Ramos (cell line): ENCODE measurements around the gene DLGAP4.
"Not testable (repeated sequence)": the region's sequence is repeated elsewhere in the genome, so short reads cannot be mapped to it uniquely, and the experiment has no call there.

Experiments
- in situ Hi-C: fragments of 300-500 bp; cut with MboI; formaldehyde crosslinking; loops from one replicate; pipeline ENCODE4 v1.14.3; 2022; ENCODE audit warnings: low sequenced_read_pairs; ENCODE audit not compliant: unreplicated experiment

DLGAP4 gene

DNA sequence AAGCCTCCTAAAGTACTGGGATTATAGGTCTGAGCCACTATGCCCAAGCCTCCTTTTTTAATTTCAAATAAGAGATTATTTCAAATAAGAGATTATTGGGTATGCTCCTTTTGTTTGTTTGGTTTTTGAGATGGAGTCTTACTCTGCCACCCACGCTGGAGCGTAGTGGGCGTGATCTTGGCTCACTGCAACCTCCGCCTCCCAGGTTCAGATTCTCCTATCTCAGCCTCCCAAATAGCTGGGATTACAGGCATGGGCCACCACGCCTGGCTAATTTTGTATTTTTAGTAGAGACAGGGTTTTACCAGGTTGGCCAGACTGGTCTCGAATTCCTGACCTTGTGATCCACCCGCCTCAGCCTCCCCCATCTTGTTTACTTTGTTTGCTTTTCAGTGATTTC lies 216.3 kb downstream of the DLGAP4 start:
- in situ Hi-C loops: not testable (repeated sequence)

DNA sequence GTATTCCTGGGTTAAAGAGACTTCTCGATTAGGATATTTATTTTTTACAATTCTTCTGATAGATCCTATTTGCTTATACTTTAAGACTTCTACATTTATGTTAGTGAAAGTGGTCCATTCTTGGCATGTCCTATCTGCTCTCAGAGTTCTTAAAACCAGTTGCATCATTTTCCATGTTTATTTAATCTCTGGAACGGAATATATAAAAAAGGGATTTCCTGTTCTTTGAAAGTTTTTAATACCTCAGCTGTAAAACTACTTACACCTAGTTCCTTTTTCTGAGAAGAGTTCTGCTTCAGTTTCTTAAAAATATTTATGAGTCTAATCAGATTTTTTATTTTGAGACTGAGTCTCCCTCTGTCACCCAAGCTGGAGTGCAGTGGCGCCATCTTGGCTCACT lies 217.2 kb downstream of the DLGAP4 start:
- in situ Hi-C loops: no loop called here

DNA sequence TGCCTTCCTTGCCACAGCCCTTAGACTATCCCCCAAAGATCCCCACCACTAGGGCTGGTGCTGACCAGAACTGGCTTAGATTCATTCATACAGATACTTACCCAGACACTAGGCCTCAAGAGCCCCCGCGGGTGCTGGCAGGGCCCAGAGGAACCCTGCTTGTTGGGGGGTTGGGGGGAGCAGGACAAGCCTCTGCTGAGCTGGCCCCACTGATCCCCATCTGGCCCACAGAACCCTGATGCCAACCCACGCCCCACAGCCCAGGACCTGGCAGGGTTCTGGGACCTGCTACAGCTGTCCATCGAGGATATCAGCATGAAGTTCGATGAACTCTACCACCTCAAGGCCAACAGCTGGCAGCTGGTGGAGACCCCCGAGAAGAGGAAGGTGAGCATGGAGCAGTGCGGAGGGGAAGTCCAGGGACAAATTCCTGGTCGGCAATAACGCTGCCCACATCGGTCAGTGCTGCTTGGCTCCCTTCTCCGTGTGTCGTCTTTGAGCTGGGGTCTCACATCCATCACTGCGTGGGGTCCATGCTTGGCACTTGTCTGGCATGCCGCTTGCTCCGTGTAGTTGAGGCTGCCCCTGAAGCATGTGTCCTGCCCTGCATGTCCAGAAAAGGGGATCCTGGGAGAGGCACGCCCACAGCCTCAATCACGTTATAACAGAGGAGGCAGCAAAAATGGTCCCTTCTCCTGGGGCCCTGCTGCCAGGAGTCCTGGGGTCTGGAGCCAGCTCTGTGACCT lies 219.7 kb downstream of the DLGAP4 start:
- in situ Hi-C loops: no loop called here

DNA sequence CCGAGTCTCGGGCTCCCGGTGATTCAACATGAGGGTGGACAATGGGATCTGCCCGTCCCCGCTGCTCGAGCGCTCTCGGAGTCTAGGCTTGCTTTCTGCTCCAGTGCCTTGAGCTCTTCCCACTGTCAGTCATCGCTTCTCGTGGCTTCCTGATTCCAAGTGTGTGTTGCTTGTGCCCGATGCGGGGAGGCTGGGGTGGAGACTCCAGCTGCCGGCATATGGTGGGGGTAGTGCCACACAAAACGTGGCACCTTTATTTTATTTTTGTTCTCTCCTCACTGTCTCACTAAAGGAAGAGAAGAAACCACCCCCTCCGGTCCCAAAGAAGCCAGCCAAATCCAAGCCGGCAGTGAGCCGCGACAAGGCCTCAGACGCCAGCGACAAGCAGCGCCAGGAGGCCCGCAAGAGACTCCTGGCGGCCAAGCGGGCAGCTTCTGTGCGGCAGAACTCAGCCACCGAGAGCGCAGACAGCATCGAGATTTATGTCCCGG lies 220.4 kb downstream of the DLGAP4 start:
- in situ Hi-C loops: no loop called here

DNA sequence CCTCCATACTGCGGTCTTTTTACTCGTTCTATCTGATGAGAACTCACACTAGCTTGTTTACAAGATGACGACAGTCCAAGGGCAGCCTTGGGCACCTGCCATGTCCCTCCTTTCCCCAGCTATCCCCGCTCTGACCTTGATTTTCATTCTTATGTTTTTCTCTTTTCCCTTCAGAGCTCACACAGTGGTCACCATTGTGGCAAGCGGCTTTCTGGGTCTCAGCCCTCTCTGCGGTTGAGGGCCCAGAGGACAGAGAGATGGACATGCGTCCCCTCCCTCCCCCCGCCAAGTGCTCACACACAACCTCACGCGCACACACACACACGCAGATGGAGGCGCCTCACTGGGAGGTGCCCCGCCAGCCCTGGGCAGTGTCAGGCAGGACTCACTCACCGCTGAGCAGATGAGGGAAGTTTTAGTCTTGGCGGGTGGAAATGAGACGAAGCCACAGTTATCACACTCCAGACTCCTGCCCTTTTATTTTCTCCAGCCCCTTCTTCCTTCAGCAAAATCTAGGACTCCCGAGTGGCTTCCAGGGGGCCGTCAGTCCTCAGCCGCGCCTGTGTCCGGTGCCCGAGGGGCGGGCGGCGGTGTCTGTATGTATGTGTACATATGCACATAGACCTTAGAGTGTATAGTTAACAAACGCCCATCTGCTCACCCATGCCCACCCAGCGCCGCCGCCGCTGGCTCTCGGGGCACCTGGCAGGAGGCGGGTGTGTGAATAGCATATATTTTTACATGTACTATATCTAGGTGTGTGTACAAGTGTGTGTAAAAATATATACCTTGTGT lies 221.4 kb downstream of the DLGAP4 start:
- in situ Hi-C loops: no loop called here

DNA sequence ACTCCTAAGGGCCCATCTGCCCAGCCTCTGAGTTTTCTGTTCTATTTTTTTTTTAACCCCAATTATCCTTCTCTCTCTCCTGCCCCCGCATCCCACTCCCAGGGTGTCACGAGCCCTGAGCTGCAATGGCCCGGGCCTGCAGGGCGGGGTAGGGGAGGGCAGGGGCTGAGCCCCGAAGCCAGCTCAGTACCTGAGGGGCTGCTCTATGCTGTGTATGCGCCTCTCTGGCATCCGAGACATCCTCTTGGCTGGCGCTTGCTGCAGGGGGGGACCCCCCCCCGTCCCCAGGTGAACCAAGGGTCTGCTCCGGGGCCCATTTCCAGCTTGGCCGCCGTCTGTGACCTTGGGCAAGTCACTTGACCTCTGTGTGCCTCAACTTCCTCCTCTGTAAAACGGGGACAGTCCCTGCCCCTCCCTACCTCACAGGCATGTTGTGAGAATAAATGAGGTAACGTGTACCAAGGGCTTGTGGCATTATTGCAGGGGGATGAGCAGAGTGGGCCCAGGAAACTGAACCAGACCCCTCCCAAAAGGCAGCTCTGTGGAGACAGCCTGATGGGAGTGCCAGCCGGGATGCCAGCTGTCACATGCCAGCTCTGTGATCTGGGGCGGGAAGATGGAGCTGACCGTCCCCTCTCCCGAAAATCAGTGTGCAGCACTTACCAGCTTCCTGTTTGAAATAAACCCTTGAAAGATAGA lies 222.2 kb downstream of the DLGAP4 start:
- in situ Hi-C loops: no loop called here

DNA sequence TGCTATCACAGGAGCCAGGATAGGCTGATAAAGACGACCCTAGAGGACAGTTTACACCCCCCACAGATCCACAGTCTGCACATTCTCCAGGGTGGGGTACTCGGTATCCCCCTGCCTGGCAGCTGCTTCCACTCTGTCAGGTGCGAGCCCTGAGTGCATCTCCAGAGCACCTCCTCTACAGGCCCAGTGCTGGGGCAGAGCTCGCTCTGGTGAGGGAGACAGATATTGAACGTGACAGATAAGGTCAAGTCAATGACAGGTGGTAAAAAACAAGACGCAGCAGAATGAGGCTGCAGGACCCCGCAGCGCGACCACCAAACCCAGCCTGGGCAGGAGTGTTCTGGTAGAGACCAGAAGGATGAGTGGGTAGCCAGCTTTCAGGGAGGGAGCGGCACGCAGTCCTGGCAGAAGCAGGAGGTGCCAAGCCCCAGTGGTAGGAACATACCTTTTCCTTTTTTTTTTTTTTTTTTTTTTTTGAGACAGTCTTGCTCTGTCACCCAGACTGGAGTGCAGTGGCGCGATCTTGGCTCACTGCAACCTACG lies 222.8 kb downstream of the DLGAP4 start:
- in situ Hi-C loops: no loop called here

DNA sequence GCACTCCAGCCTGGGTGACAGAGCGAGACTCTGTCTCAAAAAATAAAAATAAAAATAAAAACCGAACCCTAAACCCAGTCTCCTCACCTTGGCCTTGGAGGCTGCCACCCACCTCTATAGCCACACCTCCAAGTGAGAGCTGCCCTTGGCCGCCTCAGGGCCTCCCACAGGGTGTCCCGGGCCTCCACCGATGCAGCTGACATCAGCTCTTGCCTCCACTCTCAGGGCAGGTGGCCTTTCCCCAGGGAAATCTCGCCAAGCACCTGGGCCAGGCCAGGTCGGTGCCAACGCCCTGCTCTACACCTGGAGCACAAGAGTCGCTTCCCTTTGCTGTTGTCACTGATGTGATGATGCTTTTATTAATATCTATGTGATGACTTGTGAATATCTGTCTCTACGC lies 226.2 kb downstream of the DLGAP4 start:
- in situ Hi-C loops: no loop called here

DNA sequence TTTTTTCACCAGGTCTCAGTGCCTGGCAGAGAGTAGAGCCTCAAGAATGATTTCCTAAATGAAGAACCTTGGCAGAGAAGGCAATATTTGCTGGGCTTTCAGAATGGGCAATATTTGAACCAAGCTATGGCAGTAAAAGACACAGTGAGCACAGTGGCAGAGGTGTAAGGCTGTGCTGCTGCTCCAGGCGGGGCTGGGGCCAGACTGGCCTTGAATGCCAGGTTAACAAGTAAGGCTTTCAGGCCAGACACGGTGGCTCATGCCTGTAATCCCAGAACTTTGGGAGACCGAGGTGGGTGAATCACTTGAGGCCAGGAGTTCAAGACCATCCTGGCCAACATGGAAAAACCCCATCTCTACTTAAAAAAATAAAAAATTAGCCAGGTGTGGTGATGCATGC lies 226.7 kb downstream of the DLGAP4 start:
- in situ Hi-C loops: no loop called here

DNA sequence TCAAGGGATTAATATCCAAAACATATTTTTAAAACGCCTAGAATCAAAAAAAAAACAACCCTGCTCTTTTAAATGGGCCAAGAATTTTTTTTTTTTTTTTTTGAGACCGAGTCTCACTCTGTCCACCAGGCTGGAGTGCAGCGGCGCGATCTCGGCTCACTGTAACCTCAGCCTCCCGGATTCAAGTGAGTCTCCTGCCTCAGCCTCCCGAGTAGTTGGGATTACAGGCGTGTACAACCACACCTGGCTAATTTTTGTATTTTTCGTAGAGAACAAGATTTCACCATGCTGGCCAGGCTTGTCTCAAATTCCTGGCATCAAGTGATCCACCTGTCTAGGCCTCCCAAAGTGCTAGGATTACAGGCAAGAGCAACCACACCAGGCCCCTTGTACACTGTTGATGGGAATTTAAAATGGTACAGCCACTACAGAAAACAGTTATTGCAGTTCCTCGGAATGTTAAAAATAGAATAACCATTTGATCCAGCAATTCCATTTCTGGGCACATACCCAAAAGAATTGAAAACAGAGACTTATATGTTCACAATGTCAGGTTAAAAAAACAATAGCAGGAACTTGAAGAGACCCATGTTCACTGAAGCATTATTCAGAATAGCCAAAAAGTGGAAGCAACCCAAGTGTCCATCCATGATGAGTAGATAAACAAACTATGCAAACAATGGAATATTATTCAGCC lies 232.0 kb downstream of the DLGAP4 start:
- in situ Hi-C loops: no loop called here

DNA sequence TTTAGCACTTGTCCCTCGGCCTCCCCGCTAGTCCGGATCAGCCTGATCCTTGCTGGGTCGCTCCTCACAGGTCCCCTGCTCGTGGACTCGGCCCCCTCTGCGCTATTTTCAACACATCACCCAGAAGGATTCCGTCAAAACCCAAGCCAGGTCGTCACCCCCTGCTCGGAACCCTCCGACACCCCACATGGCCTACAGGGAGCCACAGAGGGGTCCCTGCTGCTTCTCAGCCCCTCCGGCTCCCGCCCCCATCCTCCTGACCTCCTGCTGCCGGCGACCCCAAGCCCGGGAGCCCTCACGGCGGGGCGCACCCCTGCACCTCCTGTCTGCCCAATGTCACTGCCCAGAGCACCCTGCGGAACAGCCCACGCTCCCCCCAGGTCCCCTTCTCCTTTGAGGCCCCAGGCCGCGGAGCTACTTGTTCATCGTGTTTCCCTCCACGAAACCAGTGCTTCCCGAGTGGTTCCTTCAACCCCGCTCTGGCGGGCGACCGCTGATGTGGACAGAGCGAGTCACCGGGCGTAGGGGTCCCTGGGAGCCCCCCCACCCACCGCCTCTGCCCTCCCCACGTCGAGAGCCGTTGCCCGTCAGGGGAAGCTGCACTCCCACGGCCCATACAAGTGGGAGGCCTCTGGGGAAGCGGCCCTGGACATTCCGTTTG lies 234.5 kb downstream of the DLGAP4 start:
- in situ Hi-C loops: no loop called here

DNA sequence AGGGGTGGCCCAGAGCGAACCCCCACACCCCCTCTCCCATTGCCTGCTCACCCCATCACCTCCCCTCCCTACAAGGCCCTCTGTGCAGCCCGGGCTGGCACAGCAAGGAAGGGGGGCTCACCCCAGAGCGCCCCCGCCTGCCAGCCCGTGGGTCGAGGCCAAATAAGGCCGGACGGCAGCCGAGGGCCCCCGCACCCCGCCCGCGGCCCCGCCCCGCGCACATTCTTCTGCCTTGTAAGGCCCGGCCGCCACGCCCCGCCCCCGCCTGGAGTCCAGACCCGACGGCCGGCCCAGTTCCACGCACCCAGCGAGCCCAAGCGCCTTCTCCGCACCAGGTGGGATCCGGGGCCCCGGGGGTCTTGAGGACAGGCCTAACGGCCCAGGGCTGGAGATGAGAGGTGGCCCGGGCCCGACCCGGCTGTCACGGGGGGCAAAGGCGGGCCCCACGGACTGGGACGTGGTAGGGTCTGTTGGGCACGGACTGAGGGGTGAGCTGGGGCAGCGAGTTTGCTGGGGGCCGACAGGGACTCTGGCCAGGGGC lies 235.2 kb downstream of the DLGAP4 start, which contains the start of gene MYL9:
TSS of gene MYL9 (plus strand) at position 293 of the 541 bp plus-strand sequence. CDS start 3,366 bp downstream, outside the sequence.
- in situ Hi-C loops: no loop called here

DNA sequence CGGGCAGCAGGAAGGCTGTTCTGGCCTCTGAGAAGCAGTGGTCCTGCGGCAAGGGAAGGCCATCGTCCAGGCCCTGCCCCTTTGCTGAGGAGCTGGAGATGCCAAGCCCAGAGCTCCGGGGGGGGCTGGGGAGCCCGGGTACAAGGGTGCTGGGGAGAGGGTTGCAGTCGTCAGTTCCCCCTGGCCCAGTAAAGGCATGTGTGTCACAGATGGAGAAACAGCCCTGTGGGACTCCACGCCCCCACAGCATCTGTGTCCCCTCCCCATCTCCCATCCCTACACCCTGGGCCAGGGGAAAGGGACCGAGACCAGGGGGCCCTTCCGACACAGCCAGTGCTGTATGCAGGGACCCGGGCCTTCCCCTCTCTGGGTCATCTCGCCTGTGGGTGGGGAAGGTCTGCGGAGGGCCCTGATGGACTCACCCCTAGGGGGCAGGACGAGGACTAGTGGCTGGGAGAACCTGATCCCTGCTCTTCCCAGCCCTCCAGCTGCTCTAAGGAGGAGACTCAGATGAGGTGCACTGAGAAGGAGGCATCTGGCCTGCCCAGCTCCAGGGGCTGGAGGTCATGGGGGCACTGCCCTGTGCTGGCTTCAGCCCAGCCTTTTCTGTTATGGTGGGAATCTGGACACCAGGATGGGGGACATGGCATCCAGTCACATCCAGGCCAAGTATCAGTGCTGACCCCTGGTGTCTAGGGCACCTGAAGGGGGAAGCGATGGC lies 235.8 kb downstream of the DLGAP4 start:
- in situ Hi-C loops: no loop called here

DNA sequence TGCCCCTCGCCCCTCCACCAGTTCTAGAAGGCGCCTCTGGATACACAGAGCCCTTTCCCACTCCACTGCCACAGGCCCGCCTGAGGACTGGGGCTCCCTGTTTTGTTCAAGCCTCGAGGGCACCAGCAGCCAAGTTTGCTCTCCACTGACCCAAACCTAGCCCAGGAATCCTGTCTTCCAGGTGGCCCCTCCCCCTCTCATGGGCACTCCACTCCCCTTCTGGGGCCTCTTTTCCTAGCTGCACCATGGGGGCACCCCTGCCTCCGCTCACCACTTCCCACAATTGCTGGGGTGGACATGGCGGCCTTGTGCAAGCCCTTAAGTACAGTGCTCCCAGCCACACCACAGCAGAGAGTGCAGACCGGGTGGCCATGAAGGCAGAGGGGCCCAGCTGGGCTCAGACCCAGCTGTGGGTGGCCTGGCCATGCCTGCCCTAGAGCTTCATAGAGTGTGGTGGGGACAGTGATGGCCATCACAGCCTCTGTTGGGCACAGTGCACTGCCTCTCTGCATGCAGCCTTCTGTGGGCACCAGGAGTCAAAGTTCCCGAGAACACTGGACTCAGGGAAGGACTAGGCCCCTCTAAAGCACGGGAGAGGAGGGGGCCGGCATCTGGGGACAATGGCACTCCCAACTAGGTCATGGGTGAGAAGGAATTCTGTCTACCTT lies 236.5 kb downstream of the DLGAP4 start:
- in situ Hi-C loops: no loop called here

DNA sequence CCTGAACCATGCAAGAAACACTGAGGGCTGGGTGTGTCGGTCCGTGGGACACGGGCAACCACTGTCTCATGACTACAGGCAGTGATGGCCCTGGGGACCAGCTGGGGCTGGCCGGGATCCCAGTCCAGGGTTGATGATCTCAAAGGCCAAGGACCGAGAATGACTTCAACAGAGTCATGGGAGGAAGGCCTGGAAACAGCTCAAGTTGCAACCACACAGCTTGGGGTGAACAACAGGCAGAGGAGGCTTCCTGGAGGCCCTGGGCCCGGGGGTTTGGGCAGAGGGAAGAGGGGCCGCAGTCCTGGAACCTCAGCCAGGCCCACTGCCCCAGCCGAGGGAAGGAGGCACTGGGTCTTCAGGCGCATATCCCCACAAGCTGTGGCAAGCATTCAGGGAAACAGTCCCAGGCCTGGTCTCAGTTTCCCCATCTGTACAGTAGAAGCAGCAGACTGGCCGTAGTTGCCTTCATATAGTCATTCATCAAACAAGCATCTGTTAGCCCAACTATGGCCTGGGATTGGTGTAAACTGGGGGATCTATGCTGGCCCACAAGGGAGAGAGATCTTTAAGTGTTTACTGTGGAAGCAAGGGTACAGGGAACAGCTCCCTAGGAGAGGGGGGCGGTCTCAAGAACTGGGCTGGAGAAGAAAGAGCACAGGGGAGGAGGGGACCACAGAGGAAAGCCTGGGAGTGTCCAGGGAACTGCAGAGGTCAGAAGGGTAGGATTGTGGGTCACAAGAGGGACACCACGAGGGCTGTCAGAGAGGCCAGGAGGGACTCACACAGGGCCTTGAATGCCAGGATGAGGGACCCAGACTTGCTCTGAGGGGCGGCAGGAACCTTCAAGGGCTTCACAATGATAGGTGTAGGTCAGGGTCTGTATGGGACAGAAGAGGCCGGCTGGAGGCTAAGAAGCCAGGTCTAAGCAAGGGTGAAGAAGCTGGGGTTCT lies 237.3 kb downstream of the DLGAP4 start:
- in situ Hi-C loops: no loop called here

DNA sequence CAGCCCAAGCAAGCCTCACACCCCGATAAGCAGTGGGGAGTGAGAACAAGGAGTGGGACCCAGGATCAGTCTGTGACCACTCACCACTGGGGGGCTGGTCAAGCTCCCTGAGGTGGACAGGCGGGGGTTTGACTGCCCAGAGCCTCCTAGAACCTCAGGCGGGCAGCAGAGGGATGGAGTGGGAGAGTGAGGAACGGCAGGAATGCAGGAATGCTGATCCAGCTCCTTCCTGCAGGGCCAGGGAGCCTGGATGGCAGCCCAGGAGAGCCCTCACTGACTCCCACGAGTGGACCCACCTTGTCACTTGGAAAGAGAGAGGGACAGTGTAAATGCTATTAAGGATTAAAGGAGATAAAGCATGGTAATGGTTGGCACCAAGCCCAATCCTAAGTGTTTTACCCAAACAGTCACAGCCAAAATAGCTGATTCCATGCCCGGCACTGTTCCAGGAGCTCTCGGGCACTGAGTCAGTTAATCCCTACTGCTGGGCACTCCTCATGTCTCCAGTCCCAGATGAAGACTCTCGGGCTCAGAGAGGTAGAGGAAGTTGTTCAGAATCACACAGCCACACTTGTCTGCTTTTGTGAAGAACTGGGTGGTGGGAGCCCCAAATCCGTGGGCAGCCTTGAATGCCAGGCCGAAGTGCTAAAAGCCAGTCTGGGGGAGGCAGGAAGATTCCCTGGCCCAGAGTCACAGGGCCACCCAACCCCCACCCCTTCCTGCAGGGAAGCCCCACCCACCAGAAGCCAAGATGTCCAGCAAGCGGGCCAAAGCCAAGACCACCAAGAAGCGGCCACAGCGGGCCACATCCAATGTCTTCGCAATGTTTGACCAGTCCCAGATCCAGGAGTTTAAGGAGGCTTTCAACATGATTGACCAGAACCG lies 238.2 kb downstream of the DLGAP4 start:
- in situ Hi-C loops: no loop called here
